A549 (cell line): ENCODE results near the gene TRIM8.

Experiments used
- CTCF ChIP-seq: fragments of >200 bp; sonication (Bioruptor Twin); formaldehyde crosslinking; IDR thresholded peaks from 3 replicates; pipeline ENCODE4 v1.5.1; 2016
- FOSB ChIP-seq: fragments of 250-450 bp; sonication (Bioruptor Pico); IDR thresholded peaks from 2 replicates; pipeline ENCODE4 v1.5.0; 2020; ENCODE audit warnings: mild to moderate bottlenecking, moderate library complexity
- MYC ChIP-seq: IDR thresholded peaks from 2 replicates; pipeline ENCODE4 v1.6.1; 2012; ENCODE audit warnings: mild to moderate bottlenecking, inconsistent platforms, low read length, improper control_type of control experiment, borderline replicate concordance
- POLR2A ChIP-seq: IDR thresholded peaks from 2 replicates; pipeline ENCODE4 v1.6.1; 2012; ENCODE audit warnings: mild to moderate bottlenecking, low read length
- RCOR1 ChIP-seq: fragments of 150-350 bp; IDR thresholded peaks from 2 replicates; pipeline ENCODE4 v1.6.1; 2014; ENCODE audit warnings: antibody characterized with exemption, low read length, low read depth
- RFX5 ChIP-seq: fragments of 450-650 bp; IDR thresholded peaks from 2 replicates; pipeline ENCODE4 v1.7.1; 2014; ENCODE audit warnings: antibody characterized with exemption, mild to moderate bottlenecking, moderate library complexity
- SREBF2 ChIP-seq: fragments of 450-650 bp; IDR thresholded peaks from 2 replicates; pipeline ENCODE4 v1.6.1; 2014; ENCODE audit warnings: mild to moderate bottlenecking, moderate library complexity

GRCh38 chr10:102670871-102671434 is 26.7 kb downstream of the TRIM8 start:
- TF ChIP-seq RCOR1 (no peak), MYC (no peak), CTCF (no peak), SREBF2 (no peak), POLR2A (no peak), FOSB (CRISPR knock-in tag) (no peak), RFX5 (no peak)
